SU-DHL-6 (cell line): ENCODE data around the gene CLCN7.

Source experiments
- EZH2phosphoT487 ChIP-seq: fragments of 200-600 bp; sonication (generic), shearing (Covaris generic); conservative IDR thresholded peaks from 2 replicates; pipeline ENCODE4 v1.6.1; 2018; ENCODE audit warnings: mild to moderate bottlenecking, antibody characterized with exemption, low read length, moderate library complexity, mixed read lengths
- TF ChIP-seq, protein P1 (sequence below): fragments of 200-600 bp; sonication (generic); IDR thresholded peaks from one replicate; pipeline ENCODE4 v1.5.1; 2017; ENCODE audit warnings: antibody characterized with exemption, mild to moderate bottlenecking, low read length, moderate library complexity; ENCODE audit not compliant: insufficient read depth, poor library complexity, severe bottlenecking

DNA sequence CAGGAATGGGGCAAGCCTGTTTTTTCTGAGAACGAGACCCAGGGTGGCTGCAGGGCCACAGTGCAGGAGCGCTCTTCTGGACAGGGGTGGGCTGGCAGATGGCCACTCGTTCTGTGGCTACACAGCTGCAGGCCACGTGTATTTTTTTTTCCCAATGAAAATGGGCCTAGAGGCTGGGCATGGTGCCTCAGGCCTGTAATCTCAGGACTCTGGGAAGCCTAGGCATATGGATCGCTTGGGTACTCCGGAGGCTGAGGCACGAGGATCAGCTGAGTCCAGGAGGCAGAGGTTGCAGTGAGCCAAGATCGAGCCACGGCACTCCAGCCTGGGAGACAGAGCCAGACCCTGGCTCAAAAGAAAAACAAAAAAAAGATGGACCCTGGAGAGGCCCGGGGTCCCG lies 67.1 kb downstream of the CLCN7 start:
- TF ChIP-seq, protein P1, sequence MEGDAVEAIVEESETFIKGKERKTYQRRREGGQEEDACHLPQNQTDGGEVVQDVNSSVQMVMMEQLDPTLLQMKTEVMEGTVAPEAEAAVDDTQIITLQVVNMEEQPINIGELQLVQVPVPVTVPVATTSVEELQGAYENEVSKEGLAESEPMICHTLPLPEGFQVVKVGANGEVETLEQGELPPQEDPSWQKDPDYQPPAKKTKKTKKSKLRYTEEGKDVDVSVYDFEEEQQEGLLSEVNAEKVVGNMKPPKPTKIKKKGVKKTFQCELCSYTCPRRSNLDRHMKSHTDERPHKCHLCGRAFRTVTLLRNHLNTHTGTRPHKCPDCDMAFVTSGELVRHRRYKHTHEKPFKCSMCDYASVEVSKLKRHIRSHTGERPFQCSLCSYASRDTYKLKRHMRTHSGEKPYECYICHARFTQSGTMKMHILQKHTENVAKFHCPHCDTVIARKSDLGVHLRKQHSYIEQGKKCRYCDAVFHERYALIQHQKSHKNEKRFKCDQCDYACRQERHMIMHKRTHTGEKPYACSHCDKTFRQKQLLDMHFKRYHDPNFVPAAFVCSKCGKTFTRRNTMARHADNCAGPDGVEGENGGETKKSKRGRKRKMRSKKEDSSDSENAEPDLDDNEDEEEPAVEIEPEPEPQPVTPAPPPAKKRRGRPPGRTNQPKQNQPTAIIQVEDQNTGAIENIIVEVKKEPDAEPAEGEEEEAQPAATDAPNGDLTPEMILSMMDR, result no peak
- no peak for TF ChIP-seq EZH2phosphoT487
